Measurements from ENCODE around the gene WBP4.
"Not testable (repeated sequence)": the region's sequence is repeated elsewhere in the genome, so short reads cannot be mapped to it uniquely, and the experiment has no call there.

The WBP4 gene

GRCh38 chr13:41075485-41075884 is 14.2 kb downstream of the WBP4 start:
- H3K9ac ChIP-seq (ENCODE audit: low read depth in 1 of 2, low read length in 2 of 2), result no peak overlapping the region
- H3K9me3 ChIP-seq (ENCODE audit: control insufficient read depth in 2 of 2, low read length in 2 of 2), result no peaks in the 10 kb centered on the region
- peaks cover 36 to 46% of the 10 kb centered on the region in 2 donors for H3K36me3 ChIP-seq (ENCODE audit: control insufficient read depth in 2 of 2, insufficient read depth in 2 of 2, low read length in 2 of 2)
- H3K27ac ChIP-seq (ENCODE audit: low read depth in 2 of 2, low read length in 2 of 2), result no peak overlapping the region
- no peaks in the 10 kb centered on the region for H3K27me3 ChIP-seq (ENCODE audit: control insufficient read depth in 2 of 2, insufficient read depth in 2 of 2, low read length in 2 of 2)
- H3K4me3 ChIP-seq (ENCODE audit: low read length in 2 of 2), result no peak overlapping the region
- H3K4me1 ChIP-seq (ENCODE audit: control insufficient read depth in 2 of 2, insufficient read depth in 2 of 2, low read length in 2 of 2), result no peaks in the 10 kb centered on the region

GRCh38 chr13:41077475-41077874 is 16.2 kb downstream of the WBP4 start:
- Histone ChIP-seq H3K4me1 (ENCODE audit: control insufficient read depth in 2 of 2, insufficient read depth in 2 of 2, low read length in 2 of 2) (no peaks in the 10 kb centered on the region), H3K9ac (ENCODE audit: low read depth in 1 of 2, low read length in 2 of 2) (no peak overlapping the region), H3K4me3 (ENCODE audit: low read length in 2 of 2) (no peak overlapping the region), H3K27ac (ENCODE audit: low read depth in 2 of 2, low read length in 2 of 2) (no peak overlapping the region), H3K9me3 (ENCODE audit: control insufficient read depth in 2 of 2, low read length in 2 of 2) (no peaks in the 10 kb centered on the region), H3K36me3 (ENCODE audit: control insufficient read depth in 2 of 2, insufficient read depth in 2 of 2, low read length in 2 of 2) (peaks cover 27 to 42% of the 10 kb centered on the region in 2 donors), H3K27me3 (ENCODE audit: control insufficient read depth in 2 of 2, insufficient read depth in 2 of 2, low read length in 2 of 2) (no peaks in the 10 kb centered on the region)

- H3K9me3 ChIP-seq (ENCODE audit: control insufficient read depth in 2 of 2, low read length in 2 of 2), result no peaks in the 10 kb centered on the region
- no peak overlapping the region for H3K9ac ChIP-seq (ENCODE audit: low read depth in 1 of 2, low read length in 2 of 2)
- peaks cover 21 to 35% of the 10 kb centered on the region in 2 donors for H3K36me3 ChIP-seq (ENCODE audit: control insufficient read depth in 2 of 2, insufficient read depth in 2 of 2, low read length in 2 of 2)
- no peak overlapping the region for H3K4me3 ChIP-seq (ENCODE audit: low read length in 2 of 2)
- no peaks in the 10 kb centered on the region for H3K4me1 ChIP-seq (ENCODE audit: control insufficient read depth in 2 of 2, insufficient read depth in 2 of 2, low read length in 2 of 2)
- no peaks in the 10 kb centered on the region for H3K27me3 ChIP-seq (ENCODE audit: control insufficient read depth in 2 of 2, insufficient read depth in 2 of 2, low read length in 2 of 2)
- H3K27ac ChIP-seq (ENCODE audit: low read depth in 2 of 2, low read length in 2 of 2), result no peak overlapping the region
Observed at GRCh38 chr13:41079725-41080124, 18.4 kb downstream of the WBP4 start.

GRCh38 chr13:41085961-41086585 is 24.8 kb downstream of the WBP4 start:
- no peak overlapping the region for H3K9ac ChIP-seq (ENCODE audit: low read depth in 1 of 2, low read length in 2 of 2)
- peaks cover 7 to 16% of the 10 kb centered on the region in 2 donors for H3K36me3 ChIP-seq (ENCODE audit: control insufficient read depth in 2 of 2, insufficient read depth in 2 of 2, low read length in 2 of 2)
- no peaks in the 10 kb centered on the region for H3K4me1 ChIP-seq (ENCODE audit: control insufficient read depth in 2 of 2, insufficient read depth in 2 of 2, low read length in 2 of 2)
- H3K27me3 ChIP-seq (ENCODE audit: control insufficient read depth in 2 of 2, insufficient read depth in 2 of 2, low read length in 2 of 2), result no peaks in the 10 kb centered on the region
- H3K27ac ChIP-seq (ENCODE audit: low read depth in 2 of 2, low read length in 2 of 2), result no peak overlapping the region
- no peaks in the 10 kb centered on the region for H3K9me3 ChIP-seq (ENCODE audit: control insufficient read depth in 2 of 2, low read length in 2 of 2)
- no peak overlapping the region for H3K4me3 ChIP-seq (ENCODE audit: low read length in 2 of 2)

GRCh38 chr13:41095681-41096080 is 34.4 kb downstream of the WBP4 start:
- H3K27ac ChIP-seq (ENCODE audit: low read depth in 2 of 2, low read length in 2 of 2); H3K4me3 ChIP-seq (ENCODE audit: low read length in 2 of 2); H3K36me3 ChIP-seq (ENCODE audit: control insufficient read depth in 2 of 2, insufficient read depth in 2 of 2, low read length in 2 of 2); H3K9ac ChIP-seq (ENCODE audit: low read depth in 1 of 2, low read length in 2 of 2); H3K4me1 ChIP-seq (ENCODE audit: control insufficient read depth in 2 of 2, insufficient read depth in 2 of 2, low read length in 2 of 2); H3K27me3 ChIP-seq (ENCODE audit: control insufficient read depth in 2 of 2, insufficient read depth in 2 of 2, low read length in 2 of 2); H3K9me3 ChIP-seq (ENCODE audit: control insufficient read depth in 2 of 2, low read length in 2 of 2): not testable (repeated sequence)

- H3K9ac ChIP-seq (ENCODE audit: low read depth in 1 of 2, low read length in 2 of 2), result no peak overlapping the region
- no peaks in the 10 kb centered on the region for H3K4me1 ChIP-seq (ENCODE audit: control insufficient read depth in 2 of 2, insufficient read depth in 2 of 2, low read length in 2 of 2)
- no peak overlapping the region for H3K4me3 ChIP-seq (ENCODE audit: low read length in 2 of 2)
- H3K9me3 ChIP-seq (ENCODE audit: control insufficient read depth in 2 of 2, low read length in 2 of 2), result no peaks in the 10 kb centered on the region
- H3K27ac ChIP-seq (ENCODE audit: low read depth in 2 of 2, low read length in 2 of 2), result no peak overlapping the region
- H3K36me3 ChIP-seq (ENCODE audit: control insufficient read depth in 2 of 2, insufficient read depth in 2 of 2, low read length in 2 of 2), result no peaks in the 10 kb centered on the region
- H3K27me3 ChIP-seq (ENCODE audit: control insufficient read depth in 2 of 2, insufficient read depth in 2 of 2, low read length in 2 of 2), result no peaks in the 10 kb centered on the region
Observed at GRCh38 chr13:41098761-41099160, 37.5 kb downstream of the WBP4 start.

- H3K27ac ChIP-seq (ENCODE audit: low read depth in 2 of 2, low read length in 2 of 2), result no peak overlapping the region
- no peak overlapping the region for H3K9ac ChIP-seq (ENCODE audit: low read depth in 1 of 2, low read length in 2 of 2)
- no peaks in the 10 kb centered on the region for H3K36me3 ChIP-seq (ENCODE audit: control insufficient read depth in 2 of 2, insufficient read depth in 2 of 2, low read length in 2 of 2)
Observed at GRCh38 chr13:41099986-41100385, 38.7 kb downstream of the WBP4 start.

GRCh38 chr13:41107104-41107571 is 45.8 kb downstream of the WBP4 start:
- no peak overlapping the region for H3K4me3 ChIP-seq (ENCODE audit: low read length in 2 of 2)
- H3K9me3 ChIP-seq (ENCODE audit: control insufficient read depth in 2 of 2, low read length in 2 of 2), result no peaks in the 10 kb centered on the region
- H3K9ac ChIP-seq (ENCODE audit: low read depth in 1 of 2, low read length in 2 of 2), result no peak overlapping the region
- no peaks in the 10 kb centered on the region for H3K36me3 ChIP-seq (ENCODE audit: control insufficient read depth in 2 of 2, insufficient read depth in 2 of 2, low read length in 2 of 2)
- H3K4me1 ChIP-seq (ENCODE audit: control insufficient read depth in 2 of 2, insufficient read depth in 2 of 2, low read length in 2 of 2), result no peaks in the 10 kb centered on the region
- no peaks in the 10 kb centered on the region for H3K27me3 ChIP-seq (ENCODE audit: control insufficient read depth in 2 of 2, insufficient read depth in 2 of 2, low read length in 2 of 2)
- H3K27ac ChIP-seq (ENCODE audit: low read depth in 2 of 2, low read length in 2 of 2), result no peak overlapping the region

More at GRCh38 chr13:41099986-41100385, 38.7 kb downstream of the WBP4 start:
- Histone ChIP-seq H3K4me1 (ENCODE audit: control insufficient read depth in 2 of 2, insufficient read depth in 2 of 2, low read length in 2 of 2) (no peaks in the 10 kb centered on the region), H3K4me3 (ENCODE audit: low read length in 2 of 2) (no peak overlapping the region), H3K27me3 (ENCODE audit: control insufficient read depth in 2 of 2, insufficient read depth in 2 of 2, low read length in 2 of 2) (no peaks in the 10 kb centered on the region), H3K9me3 (ENCODE audit: control insufficient read depth in 2 of 2, low read length in 2 of 2) (no peaks in the 10 kb centered on the region)

- Histone ChIP-seq H3K36me3 (ENCODE audit: control insufficient read depth in 2 of 2, insufficient read depth in 2 of 2, low read length in 2 of 2) (no peaks in the 10 kb centered on the region), H3K4me3 (ENCODE audit: low read length in 2 of 2) (no peak overlapping the region), H3K9me3 (ENCODE audit: control insufficient read depth in 2 of 2, low read length in 2 of 2) (no peaks in the 10 kb centered on the region), H3K27me3 (ENCODE audit: control insufficient read depth in 2 of 2, insufficient read depth in 2 of 2, low read length in 2 of 2) (no peaks in the 10 kb centered on the region), H3K27ac (ENCODE audit: low read depth in 2 of 2, low read length in 2 of 2) (no peak overlapping the region), H3K4me1 (ENCODE audit: control insufficient read depth in 2 of 2, insufficient read depth in 2 of 2, low read length in 2 of 2) (no peaks in the 10 kb centered on the region), H3K9ac (ENCODE audit: low read depth in 1 of 2, low read length in 2 of 2) (no peak overlapping the region)
Observed at GRCh38 chr13:41107584-41108014, 46.3 kb downstream of the WBP4 start.

- Histone ChIP-seq H3K9ac (ENCODE audit: low read depth in 1 of 2, low read length in 2 of 2) (no peak overlapping the region), H3K27me3 (ENCODE audit: control insufficient read depth in 2 of 2, insufficient read depth in 2 of 2, low read length in 2 of 2) (no peaks in the 10 kb centered on the region), H3K4me1 (ENCODE audit: control insufficient read depth in 2 of 2, insufficient read depth in 2 of 2, low read length in 2 of 2) (no peaks in the 10 kb centered on the region), H3K4me3 (ENCODE audit: low read length in 2 of 2) (no peak overlapping the region), H3K9me3 (ENCODE audit: control insufficient read depth in 2 of 2, low read length in 2 of 2) (no peaks in the 10 kb centered on the region), H3K36me3 (ENCODE audit: control insufficient read depth in 2 of 2, insufficient read depth in 2 of 2, low read length in 2 of 2) (no peaks in the 10 kb centered on the region), H3K27ac (ENCODE audit: low read depth in 2 of 2, low read length in 2 of 2) (no peak overlapping the region)
Observed at GRCh38 chr13:41111454-41111853, 50.1 kb downstream of the WBP4 start.

Measured in mucosa of rectum (tissue), 2 donors.